Bladder microvascular endothelial cell (primary cell): Measurements from ENCODE around the gene TFAM. TPM values are rescaled to one million over a fixed set of nuclear protein-coding genes. Genes with fewer than 3 reads are reported as not detected.

Source experiments
- total RNA-seq: library from RNA; depleted of rRNA; stranded (reverse); fragments of >200 nt; gene quantifications from 2 replicates; pipeline ENCODE4 v1.2.3, GENCODE V29; 2014

Gene TFAM
- total RNA-seq, result 29.5 and 55.8 TPM in 2 replicates

GRCh38 chr10:58384999-58385783, at the start of gene TFAM:
TSS of gene TFAM (plus strand) at chr10:58385410. CDS start at chr10:58385548, 138 bp downstream.

Other genes with a start within 250 kb of the TFAM start
- 5.7 and 6.7 TPM in 2 replicates for gene IPMK, start 117.5 kb upstream of the TFAM start, total RNA-seq
- 14.2 and 37.8 TPM in 2 replicates for gene CISD1, start 116.2 kb upstream of the TFAM start, total RNA-seq
- 5.5 and 12.3 TPM in 2 replicates for gene UBE2D1, start 50.4 kb upstream of the TFAM start, total RNA-seq
- gene BICC1, start 127.5 kb downstream of the TFAM start, total RNA-seq, result 0.13 and 0.16 TPM in 2 replicates